ENCODE measurements around the gene PLPP2. TPM values are rescaled to one million over a fixed set of nuclear protein-coding genes. Genes with fewer than 3 reads are reported as not detected.

PLPP2 gene
- total and polyA plus RNA-seq, 2 experiments from 2014 or later = 0.21 TPM; not detected in 1

GRCh38 chr19:294341-294945 is 3.2 kb upstream of the PLPP2 start:
- H3K9me3 ChIP-seq (ENCODE audit: low read depth) = no peaks in the 10 kb centered on the region
- no peaks in the 10 kb centered on the region for H3K4me1 ChIP-seq (ENCODE audit: low read depth)
- peak in 1 of 2 donors; percentile 12 for DNase-seq (ENCODE audit: low read depth in 1 of 2, low spot score in 1 of 2)
- no peak overlapping the region for H3K27ac ChIP-seq
- no peak overlapping the region for H3K4me3 ChIP-seq
- TF ChIP-seq CTCF (IDR thresholded peaks at IDR 0.05; ENCODE audit: low read depth, low read length) = no peak
- peaks cover 55% of the 10 kb centered on the region for H3K27me3 ChIP-seq
- H3K36me3 ChIP-seq = no peaks in the 10 kb centered on the region

GRCh38 chr19:293436-294110 is 2.4 kb upstream of the PLPP2 start:
- Histone ChIP-seq H3K9me3 (ENCODE audit: low read depth) (no peaks in the 10 kb centered on the region), H3K4me1 (ENCODE audit: low read depth) (no peaks in the 10 kb centered on the region), H3K27me3 (peaks cover 63% of the 10 kb centered on the region), H3K27ac (no peak overlapping the region), H3K4me3 (no peak overlapping the region), H3K36me3 (no peaks in the 10 kb centered on the region)
- no peak for DNase-seq (ENCODE audit: low read depth in 1 of 2, low spot score in 1 of 2)
- TF ChIP-seq CTCF (IDR thresholded peaks at IDR 0.05; ENCODE audit: low read depth, low read length) = no peak

GRCh38 chr19:292951-293350 is 1.7 kb upstream of the PLPP2 start:
- TF ChIP-seq CTCF (IDR thresholded peaks at IDR 0.05; ENCODE audit: low read depth, low read length) = no peak
- Histone ChIP-seq H3K36me3 (no peaks in the 10 kb centered on the region), H3K4me3 (no peak overlapping the region), H3K9me3 (ENCODE audit: low read depth) (no peaks in the 10 kb centered on the region), H3K27ac (no peak overlapping the region), H3K27me3 (peaks cover 70% of the 10 kb centered on the region), H3K4me1 (ENCODE audit: low read depth) (no peaks in the 10 kb centered on the region)
- no peak for DNase-seq (ENCODE audit: low read depth in 1 of 2, low spot score in 1 of 2)

GRCh38 chr19:292281-292884 is 1.2 kb upstream of the PLPP2 start:
- Histone ChIP-seq H3K4me1 (ENCODE audit: low read depth) (no peaks in the 10 kb centered on the region), H3K9me3 (ENCODE audit: low read depth) (no peaks in the 10 kb centered on the region), H3K27me3 (peaks cover 71% of the 10 kb centered on the region), H3K36me3 (no peaks in the 10 kb centered on the region), H3K4me3 (no peak overlapping the region), H3K27ac (no peak overlapping the region)
- no peak for DNase-seq (ENCODE audit: low read depth in 1 of 2, low spot score in 1 of 2)
- no peak for TF ChIP-seq CTCF (IDR thresholded peaks at IDR 0.05; ENCODE audit: low read depth, low read length)

GRCh38 chr19:291561-292280 is 518 bp upstream of the PLPP2 start:
- TF ChIP-seq CTCF (IDR thresholded peaks at IDR 0.05; ENCODE audit: low read depth, low read length) = no peak
- DNase-seq (ENCODE audit: low read depth in 1 of 2, low spot score in 1 of 2) = no peak
- H3K27me3 ChIP-seq = peaks cover 71% of the 10 kb centered on the region
- H3K4me1 ChIP-seq (ENCODE audit: low read depth) = no peaks in the 10 kb centered on the region
- no peak overlapping the region for H3K4me3 ChIP-seq
- H3K9me3 ChIP-seq (ENCODE audit: low read depth) = no peaks in the 10 kb centered on the region
- no peaks in the 10 kb centered on the region for H3K36me3 ChIP-seq
- H3K27ac ChIP-seq = no peak overlapping the region

Measured in cardiac muscle cell (in vitro differentiated cells and primary cell).